Measurements from ENCODE around the gene UBE2J2.

DNA sequence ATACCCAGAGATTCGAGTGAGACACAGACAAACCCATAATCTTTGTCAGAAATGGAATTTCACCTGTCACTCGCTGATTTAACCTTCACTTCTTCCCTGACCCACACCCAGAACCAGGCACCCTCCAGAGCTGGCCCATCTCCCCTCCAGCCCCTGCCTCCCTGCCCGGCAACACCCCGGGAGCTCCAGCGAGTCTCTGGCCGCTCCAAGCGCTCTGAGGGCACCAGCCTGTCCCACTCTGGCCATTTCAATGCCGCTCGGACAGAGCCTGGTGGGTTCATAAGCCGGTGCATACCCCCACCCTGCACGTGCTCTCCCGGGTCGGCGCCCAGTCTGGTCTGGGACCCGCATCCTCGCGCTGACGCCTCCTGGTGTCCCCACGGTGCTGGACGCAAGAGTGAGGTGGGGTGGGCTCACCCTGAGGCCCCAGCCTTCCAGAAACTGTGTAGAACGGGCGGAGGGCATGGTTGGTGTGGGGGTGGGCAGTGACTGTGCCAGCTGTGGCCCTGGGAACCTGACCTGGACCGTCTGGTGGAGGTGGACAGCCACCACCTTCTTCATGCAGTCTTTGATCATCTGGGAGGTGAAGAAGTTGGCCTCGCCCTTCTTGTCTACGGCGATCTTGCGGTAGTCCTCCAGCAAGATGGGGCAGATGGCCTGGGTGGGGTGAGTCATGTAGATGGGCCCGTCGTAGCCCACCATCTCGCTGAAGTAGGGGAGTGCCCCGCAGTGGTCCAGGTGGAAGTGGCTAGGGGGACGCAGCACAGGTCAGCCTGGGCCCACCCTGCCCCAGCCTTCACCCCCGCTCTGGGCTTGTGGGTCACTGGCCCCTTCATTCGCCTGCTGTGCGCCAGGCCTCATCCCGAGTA lies 45.4 kb upstream of the UBE2J2 start:
- TF ChIP-seq POLR2A (IDR thresholded peaks at IDR 0.05; ENCODE audit: low read length) (no peak), GATA1 (IDR thresholded peaks at IDR 0.05; ENCODE audit: low read depth, low read length) (no peak)
